ENCODE measurements around the gene CAB39. TPM values are rescaled to one million over a fixed set of nuclear protein-coding genes. Genes with fewer than 3 reads are reported as not detected.

Gene CAB39
- total RNA-seq, 4 donors from 2014 or later: 61.2 to 110 (median 90.3) TPM

- no peak for TF ChIP-seq CTCF (IDR thresholded peaks at IDR 0.05)
- no peak for DNase-seq (ENCODE audit: low spot score)
- no peak for ATAC-seq (ENCODE audit: low FRiP score)
Measured at GRCh38 chr2:230668184-230668938, 44.3 kb upstream of the CAB39 start.

GRCh38 chr2:230668939-230669303, 43.7 kb upstream of the CAB39 start:
- ATAC-seq (ENCODE audit: low FRiP score): no peak
- DNase-seq (ENCODE audit: low spot score): no peak
- TF ChIP-seq CTCF (IDR thresholded peaks at IDR 0.05): no peak

GRCh38 chr2:230669386-230669950, 43.2 kb upstream of the CAB39 start:
- no peak for TF ChIP-seq CTCF (IDR thresholded peaks at IDR 0.05)
- DNase-seq (ENCODE audit: low spot score): no peak

GRCh38 chr2:230671117-230671516, 41.5 kb upstream of the CAB39 start:
- DNase-seq (ENCODE audit: low spot score): no peak
- no peak for TF ChIP-seq CTCF (IDR thresholded peaks at IDR 0.05)
- ATAC-seq (ENCODE audit: low FRiP score): no peak

More at GRCh38 chr2:230669386-230669950, 43.2 kb upstream of the CAB39 start:
- ATAC-seq (ENCODE audit: low FRiP score): no peak

- DNase-seq (ENCODE audit: low spot score) (no peak), ATAC-seq (ENCODE audit: low FRiP score) (no peak)
- TF ChIP-seq CTCF (IDR thresholded peaks at IDR 0.05): no peak
Measured at GRCh38 chr2:230672836-230673235, 39.8 kb upstream of the CAB39 start.

- no peak for DNase-seq (ENCODE audit: low spot score)
- no peak for TF ChIP-seq CTCF (IDR thresholded peaks at IDR 0.05)
- no peak for ATAC-seq (ENCODE audit: low FRiP score)
Measured at GRCh38 chr2:230674401-230674800, 38.2 kb upstream of the CAB39 start.

Data from omental fat pad (tissue), 4 donors.